Nephron progenitor cell (in vitro differentiated cells): ENCODE results near the gene ACACA.

Source experiments
- DNase-seq: peaks from one replicate; pipeline ENCODE4 v3.0.0; 2021
- H3K27ac Mint-ChIP-seq: 2 replicates; pipeline ENCODE4 v1.8.0; 2021; ENCODE audit warnings: mild to moderate bottlenecking, moderate library complexity, mixed read lengths
- H3K27me3 Mint-ChIP-seq: 2 replicates; pipeline ENCODE4 v1.8.0; 2021; ENCODE audit warnings: mild to moderate bottlenecking, low read depth, mixed read lengths; ENCODE audit not compliant: poor library complexity
- H3K36me3 Mint-ChIP-seq: 2 replicates; pipeline ENCODE4 v1.8.0; 2021; ENCODE audit warnings: low read depth, mixed read lengths
- H3K4me1 Mint-ChIP-seq: 2 replicates; pipeline ENCODE4 v1.8.0; 2021; ENCODE audit warnings: mixed read lengths
- H3K4me3 Mint-ChIP-seq: 2 replicates; pipeline ENCODE4 v1.8.0; 2021; ENCODE audit warnings: mild to moderate bottlenecking, moderate library complexity, mixed read lengths
- H3K9me3 Mint-ChIP-seq: 2 replicates; pipeline ENCODE4 v1.8.0; 2021; ENCODE audit warnings: mild to moderate bottlenecking, moderate library complexity, mixed read lengths
- TF ChIP-seq, protein P1 (sequence below): fragments of 200-600 bp; sonication (generic); IDR thresholded peaks from 2 replicates; pipeline ENCODE4 v1.5.0; 2021; ENCODE audit warnings: antibody characterized with exemption

The ACACA gene

GRCh38 chr17:37037590-37038155, 369.0 kb downstream of the ACACA start:
- Mint-ChIP-seq H3K27me3 (no peaks in the 10 kb centered on the region), H3K27ac (peak overlapping the region; percentile 18), H3K36me3 (peaks cover 57% of the 10 kb centered on the region), H3K4me3 (no peak overlapping the region), H3K4me1 (peaks cover 32% of the 10 kb centered on the region), H3K9me3 (peaks cover 8% of the 10 kb centered on the region)
- TF ChIP-seq, protein P1, sequence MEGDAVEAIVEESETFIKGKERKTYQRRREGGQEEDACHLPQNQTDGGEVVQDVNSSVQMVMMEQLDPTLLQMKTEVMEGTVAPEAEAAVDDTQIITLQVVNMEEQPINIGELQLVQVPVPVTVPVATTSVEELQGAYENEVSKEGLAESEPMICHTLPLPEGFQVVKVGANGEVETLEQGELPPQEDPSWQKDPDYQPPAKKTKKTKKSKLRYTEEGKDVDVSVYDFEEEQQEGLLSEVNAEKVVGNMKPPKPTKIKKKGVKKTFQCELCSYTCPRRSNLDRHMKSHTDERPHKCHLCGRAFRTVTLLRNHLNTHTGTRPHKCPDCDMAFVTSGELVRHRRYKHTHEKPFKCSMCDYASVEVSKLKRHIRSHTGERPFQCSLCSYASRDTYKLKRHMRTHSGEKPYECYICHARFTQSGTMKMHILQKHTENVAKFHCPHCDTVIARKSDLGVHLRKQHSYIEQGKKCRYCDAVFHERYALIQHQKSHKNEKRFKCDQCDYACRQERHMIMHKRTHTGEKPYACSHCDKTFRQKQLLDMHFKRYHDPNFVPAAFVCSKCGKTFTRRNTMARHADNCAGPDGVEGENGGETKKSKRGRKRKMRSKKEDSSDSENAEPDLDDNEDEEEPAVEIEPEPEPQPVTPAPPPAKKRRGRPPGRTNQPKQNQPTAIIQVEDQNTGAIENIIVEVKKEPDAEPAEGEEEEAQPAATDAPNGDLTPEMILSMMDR = no peak
- DNase-seq = no peak
